NCI-H2196 treated with DMSO at 0.1 percent for 48 hours (cell line): Measurements from ENCODE around the gene SPRYD3.
A peak's percentile ranks its signal among the peaks of the same experiment; 100 is the strongest.

ENCODE experiments used
- DNase-seq: peaks from one replicate; lab custom pipeline; 2025; ENCODE audit not compliant: unreplicated experiment; lab: John Stamatoyannopoulos, UW

The SPRYD3 gene

DNA sequence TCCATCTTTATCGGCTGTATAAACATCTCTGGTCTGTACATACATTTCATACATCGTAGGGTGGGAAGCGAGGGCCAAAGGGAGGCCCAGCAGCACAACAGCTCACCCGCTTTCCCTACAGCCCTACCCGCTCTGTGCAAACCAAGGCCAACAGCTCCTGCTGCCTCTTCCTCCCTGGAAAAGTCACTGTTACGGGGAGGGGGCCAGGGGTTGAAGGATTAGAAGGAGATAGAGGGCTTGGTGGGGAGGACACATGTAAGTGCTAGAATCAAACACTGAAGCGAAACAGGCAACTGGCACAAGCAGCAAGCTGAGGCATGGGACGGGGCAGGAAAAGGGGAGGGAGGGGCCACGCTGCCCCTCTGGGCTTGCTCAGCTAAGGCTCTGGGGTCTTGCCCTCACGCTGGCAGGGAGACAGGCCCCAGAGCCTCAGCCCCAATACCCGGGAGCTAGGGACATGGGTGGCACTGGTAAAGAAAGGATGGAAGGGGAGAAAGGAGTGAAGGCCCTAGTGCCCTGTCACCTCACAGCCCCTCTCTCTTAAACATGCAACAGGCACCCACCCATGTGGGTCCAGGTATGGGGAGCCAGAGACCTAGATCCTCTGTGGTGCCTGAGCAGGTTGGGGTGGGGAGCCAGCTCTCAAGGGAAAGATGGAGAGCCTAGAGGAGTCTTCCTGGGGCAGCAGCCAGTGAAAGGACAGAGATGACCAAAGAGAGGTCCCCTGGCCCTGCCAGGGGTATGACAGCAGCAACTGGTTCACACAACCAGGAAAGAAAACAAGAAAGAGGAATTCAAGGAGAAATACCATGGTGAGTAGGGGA lies 14.4 kb downstream of the SPRYD3 start:
- no peak for DNase-seq

DNA sequence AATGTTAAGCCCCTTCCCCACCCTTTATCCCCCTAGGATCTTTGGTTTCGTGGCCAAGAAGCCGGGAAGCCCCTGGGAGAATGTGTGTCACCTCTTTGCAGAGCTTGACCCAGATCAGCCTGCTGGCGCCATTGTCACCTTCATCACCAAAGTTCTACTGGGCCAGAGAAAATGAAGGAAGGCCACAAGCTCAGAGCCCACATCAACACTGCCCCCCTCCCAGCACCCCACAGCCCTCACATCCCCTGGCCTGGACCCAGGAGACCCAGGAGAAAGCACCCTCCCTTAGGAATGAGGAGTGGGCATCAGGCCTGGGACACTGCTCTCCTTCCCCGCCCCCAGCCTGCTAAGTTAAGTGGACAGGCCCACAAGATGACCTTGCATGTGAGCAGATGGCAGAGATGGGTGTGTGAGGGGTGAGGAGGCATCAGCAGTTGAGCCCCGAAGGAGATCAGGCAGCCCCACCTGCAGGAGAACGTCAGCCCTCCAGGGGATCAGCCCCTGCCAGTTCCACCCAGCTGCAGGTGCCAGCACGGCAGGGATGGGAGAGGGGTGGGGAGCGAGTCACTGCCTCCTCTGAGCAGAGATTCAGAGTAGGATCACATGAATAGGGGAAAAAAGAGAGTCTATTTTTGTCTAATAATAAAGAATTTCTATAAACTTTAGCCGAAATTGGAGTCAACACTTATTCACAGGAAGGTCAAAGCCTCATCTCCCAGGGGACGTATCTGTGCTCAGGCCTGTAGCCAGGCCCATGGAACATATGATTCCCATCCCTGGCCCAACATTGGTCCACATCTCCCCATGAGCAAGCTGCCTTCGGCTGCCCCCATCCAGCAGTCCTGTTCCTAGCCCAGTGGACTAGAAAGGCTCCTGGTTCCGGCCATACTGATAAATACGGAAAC lies 15.2 kb downstream of the SPRYD3 start:
- DNase-seq = no peak

DNA sequence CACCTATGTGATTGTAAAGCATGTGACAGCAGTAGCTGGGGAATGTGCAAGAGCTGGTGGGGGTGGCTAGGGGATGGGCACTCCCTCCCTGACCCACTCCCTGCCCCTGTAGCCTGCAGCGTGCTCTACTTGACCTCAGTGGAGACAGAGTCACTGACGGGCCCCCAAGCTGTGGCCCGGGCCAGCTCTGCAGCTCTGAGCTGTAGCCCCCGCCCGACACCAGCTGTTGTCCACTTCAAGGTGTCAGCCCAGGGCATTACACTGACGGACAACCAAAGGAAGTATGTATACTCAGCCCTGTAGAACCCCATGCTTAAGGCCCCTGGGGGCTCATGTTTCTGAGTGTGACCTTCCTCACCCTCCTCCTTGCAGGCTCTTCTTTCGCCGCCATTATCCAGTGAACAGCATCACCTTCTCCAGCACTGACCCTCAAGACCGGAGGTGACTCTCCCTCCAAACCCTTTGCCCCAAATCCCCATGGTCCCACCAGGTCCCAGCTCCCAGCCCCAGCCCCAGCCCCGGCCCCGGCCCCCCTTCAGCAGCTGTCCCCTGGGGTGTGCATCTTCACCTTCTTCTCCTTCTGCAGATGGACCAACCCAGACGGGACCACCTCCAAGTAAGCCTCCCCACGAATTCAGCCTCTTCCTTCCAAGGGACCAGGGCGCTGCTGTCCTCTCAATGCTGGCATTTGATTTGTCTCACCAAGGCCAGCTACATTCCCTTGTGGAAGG lies 16.0 kb downstream of the SPRYD3 start:
- DNase-seq = no peak

DNA sequence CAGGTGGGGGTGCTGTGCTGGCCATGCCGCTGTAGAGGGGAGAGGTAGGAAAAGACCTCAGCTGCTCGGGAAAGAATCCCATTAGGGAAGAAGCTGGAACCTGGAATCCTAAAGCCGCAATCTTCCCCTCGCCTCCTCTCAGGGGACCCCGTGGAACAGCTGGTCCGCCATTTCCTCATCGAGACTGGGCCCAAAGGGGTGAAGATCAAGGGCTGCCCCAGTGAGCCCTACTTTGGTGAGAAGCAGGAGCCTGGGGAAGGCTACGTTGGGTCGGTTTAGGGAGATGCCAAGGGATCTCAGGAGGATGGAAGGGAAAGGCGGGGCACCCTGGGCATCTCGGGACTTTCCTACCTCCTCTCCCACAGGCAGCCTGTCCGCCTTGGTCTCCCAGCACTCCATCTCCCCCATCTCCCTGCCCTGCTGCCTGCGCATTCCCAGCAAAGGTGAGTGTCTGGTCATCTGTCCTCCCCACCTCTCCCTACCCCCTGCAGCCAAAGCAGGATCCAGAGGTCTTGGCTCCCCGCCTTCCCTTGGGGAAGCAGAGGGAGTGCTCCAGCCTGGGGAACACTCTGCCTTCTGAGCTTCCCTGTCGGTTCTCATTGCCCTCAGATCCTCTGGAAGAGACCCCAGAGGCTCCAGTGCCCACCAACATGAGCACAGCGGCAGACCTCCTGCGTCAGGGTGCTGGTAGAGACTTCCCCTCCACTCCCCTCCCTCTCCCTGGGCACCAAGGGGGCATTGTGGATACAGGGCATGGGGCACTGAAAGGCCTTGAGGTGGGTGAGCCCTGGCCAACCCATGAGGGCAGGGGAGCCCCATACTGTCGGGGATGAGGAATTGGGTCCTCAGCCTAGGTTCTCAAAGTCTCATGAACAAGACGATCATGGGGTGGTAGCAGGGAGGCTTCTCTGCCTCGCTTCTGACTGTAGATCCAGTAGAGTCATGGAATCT lies 16.9 kb downstream of the SPRYD3 start:
- DNase-seq = no peak

GRCh38 chr12:53061404-53062010 lies 17.7 kb downstream of the SPRYD3 start:
- peak; percentile 90 for DNase-seq

- peak; percentile 70 for DNase-seq
Observed at GRCh38 chr12:53060721-53061276, 18.4 kb downstream of the SPRYD3 start.

- no peak for DNase-seq
Observed at GRCh38 chr12:53060064-53060720, 19.0 kb downstream of the SPRYD3 start.

GRCh38 chr12:53059434-53060063 lies 19.6 kb downstream of the SPRYD3 start:
- DNase-seq = no peak

- DNase-seq = no peak
Observed at GRCh38 chr12:53058674-53059433, 20.3 kb downstream of the SPRYD3 start.

DNA sequence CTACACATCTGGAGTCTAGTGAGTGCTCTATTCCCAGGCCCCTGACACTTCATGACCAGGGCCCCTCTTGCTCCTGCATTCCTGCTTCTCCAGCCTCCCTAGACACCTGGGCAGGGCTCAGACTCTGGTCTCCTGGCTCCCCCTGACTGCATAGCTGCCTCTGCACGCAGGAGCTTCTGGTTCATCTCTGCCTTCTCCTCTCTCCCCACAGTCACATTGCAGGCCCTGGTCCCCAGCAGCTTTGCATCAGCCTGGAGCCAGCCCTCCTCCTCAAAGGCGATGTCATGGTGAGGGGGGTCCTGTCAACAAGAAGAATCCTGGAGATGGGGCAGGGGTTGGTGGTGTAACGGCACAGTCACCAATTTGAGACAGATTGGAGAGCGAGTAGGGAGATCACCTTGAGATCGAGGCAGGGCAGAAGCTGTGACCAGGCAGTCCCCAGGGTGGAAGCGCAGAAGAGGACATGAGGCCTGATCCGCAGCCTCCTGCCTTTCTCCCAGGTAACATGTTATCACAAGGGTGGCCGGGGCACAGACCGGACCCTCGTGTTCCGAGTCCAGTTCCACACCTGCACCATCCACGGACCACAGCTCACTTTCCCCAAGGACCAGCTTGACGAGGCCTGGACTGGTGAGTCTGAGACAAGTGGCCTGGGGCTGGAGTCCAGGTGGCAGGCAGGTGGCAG lies 21.2 kb downstream of the SPRYD3 start:
- no peak for DNase-seq

- no peak for DNase-seq
Observed at GRCh38 chr12:53056901-53057300, 22.3 kb downstream of the SPRYD3 start.

GRCh38 chr12:53056296-53056695 lies 22.9 kb downstream of the SPRYD3 start:
- DNase-seq = no peak

- DNase-seq = no peak
Observed at GRCh38 chr12:53055471-53056266, 23.5 kb downstream of the SPRYD3 start.

DNA sequence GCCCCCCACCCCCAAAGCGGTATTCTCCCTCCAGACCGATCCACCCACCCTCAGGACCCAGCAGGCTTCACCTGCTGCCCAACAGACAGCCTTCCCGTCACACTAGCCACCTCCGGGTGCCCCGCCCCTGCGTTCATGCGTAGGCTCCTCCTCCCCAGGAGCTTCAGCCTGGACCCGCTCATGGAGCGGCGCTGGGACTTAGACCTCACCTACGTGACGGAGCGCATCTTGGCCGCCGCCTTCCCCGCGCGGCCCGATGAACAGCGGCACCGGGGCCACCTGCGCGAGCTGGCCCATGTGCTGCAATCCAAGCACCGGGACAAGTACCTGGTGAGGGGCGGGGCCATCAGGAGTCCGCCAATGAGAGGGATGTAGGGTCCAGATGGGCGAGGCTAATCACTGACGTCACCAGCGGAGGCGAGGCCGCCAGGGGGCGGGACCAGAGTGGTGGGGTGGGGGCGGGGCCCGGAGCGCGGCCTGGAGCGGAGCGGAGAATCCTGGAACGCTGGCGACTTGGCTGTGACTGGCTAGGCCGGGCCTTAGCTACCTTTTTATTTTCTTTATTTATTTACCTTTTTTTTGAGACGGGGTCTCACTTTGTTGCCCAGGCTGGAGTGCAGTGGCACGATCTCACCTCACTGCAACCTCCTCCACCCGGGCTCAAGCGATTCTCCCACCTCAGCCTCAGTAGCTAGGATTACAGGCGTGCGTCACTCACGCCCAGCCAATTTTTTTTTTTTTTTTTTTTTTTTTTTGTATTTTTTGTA lies 24.9 kb downstream of the SPRYD3 start:
- peak; percentile 99 for DNase-seq

DNA sequence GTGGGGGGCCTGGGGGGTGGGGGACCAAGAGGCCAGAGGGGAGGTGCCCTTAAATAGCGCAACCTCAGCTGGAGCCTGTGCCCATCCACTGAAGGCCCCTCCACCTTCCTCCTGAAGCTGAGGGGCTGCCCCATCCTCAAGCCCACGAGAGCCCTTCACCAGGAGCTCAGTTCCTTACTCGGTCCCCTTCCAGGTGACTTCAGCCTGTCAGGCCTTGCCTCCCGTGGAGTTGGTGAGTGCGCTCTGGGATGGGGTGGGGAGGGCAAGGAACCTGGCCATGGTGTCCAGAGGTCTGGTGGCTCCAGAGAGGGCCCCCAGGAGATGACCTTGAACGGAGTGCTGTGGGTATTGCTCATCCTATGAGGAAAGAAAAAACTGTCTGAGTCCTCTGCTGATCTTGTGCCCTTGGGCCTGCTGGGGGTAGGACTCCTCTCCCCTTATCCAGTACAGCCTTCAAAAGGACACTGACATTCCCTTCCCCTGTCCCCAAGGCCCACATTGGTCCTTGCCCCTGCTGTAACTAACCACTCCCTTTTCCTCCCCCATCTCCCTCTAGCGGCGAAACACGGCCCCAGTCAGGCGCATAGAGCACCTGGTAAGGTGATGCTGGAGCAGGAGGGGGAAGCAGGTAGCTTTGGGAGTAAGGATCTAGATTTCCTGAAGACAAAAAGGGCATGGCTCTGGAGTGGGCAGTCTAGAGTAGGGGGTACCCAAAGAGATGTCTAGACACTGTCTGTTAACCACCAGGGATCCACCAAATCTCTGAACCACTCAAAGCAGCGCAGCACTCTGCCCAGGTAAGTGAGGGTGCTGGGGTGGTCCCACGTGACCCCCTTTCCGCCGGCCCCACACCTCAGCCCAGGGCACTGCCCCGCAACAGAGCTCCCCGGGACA lies 25.7 kb downstream of the SPRYD3 start:
- DNase-seq = peak; percentile 62
